ENCODE measurements around the gene ERFL. TPM values are rescaled to one million over a fixed set of nuclear protein-coding genes. Genes with fewer than 3 reads are reported as not detected.
"Not testable (repeated sequence)": the region's sequence is repeated elsewhere in the genome, so short reads cannot be mapped to it uniquely, and the experiment has no call there.

Gene ERFL
- total RNA-seq, 1 experiment from 2014 or later = not detected

DNA sequence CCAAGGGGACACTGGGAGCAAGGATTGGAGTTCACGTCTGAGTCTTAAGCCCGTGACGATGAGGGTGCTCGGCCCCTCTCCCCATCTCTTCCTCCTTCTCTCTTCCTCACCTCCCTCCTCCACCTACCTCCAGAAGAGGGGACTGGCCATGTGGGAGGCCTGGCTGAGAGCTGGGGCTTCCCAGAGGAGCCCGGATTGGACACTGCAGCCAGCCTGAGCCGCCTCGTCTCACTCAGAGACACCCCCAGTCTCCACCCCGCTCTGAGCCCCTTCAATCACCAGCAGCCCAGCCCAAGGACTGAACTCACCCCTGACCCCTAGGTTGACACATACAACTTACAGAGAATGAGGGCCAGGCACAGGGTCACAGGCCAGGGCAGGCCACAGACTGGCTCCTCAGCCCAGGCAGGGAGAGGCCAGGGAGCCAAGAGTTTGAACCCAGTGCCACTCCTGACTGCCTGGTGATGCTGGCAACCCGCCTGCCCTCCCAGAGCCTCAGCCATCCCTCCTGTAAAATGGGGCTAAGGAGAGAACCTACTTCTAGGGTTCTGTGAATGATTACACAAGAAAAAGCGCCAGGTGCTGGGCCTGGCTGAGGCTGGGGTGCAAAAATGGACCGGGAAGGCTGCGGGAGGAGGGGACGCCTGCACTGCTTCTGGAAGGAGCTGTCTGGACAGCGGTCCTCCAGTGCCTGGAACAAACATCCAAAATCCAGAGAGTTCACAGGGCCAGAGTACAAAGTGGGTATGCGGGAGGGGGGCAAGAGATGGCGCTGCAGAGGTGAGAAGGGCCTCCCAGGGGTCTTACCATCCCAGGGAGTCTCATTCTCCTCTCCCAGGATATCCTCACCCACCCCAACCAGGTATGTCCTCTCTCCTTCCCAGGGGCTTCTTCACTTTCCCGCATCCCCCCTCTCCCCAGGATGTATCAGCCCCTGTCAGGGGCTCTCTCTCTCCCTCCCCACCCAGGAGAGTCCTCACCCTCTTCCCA, 50.0 kb downstream of the ERFL start:
- no peak for DNase-seq (ENCODE audit: low read depth)

DNA sequence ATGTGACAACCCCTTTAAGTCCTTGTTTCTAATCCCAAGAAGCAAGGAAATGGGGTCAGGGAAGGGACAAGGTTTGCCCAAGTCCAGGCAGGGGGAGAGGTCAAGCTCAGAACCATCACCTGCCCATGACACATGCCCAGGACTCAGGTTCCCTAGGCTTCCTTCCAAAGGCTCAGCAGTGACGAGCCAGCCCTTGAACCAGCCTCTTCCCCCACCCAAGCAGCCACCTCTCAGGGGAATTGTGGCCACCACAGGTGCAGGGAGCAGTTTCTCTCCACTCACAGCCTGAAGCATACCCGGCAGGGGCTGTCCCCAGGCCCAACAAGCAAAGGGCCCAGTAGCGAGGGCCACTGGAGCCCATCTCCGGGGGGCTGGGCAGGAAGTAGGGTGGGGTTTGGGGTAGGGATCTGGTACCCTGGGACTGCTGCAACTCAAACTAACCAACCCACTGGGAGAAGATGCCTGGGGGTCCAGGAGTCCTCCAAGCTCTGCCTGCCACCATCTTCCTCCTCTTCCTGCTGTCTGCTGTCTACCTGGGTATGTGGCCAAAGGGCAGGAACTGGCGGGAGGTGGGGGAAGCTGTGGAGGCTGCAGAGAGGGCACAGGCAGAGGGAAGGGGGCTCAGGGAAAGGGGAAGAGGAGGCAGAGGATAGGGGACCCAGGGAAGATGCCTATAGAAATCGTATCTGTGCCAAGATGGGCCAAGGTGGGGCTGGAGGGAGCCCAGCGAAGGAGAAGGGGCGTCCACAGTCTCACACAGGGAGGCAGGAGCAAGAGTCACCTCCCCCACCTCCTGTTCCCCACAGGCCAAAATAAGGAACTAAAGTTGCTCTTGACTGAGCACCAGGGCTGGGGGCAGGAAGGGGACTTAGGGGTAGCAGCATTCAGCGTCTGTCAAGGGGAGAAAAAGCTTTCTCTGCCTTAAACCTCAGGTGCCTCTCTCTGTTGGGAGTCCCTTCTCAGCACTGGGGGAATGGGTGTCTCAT, 51.1 kb downstream of the ERFL start, which contains the start of gene CD79A:
TSS of gene CD79A (plus strand) at position 433 of the 986 bp plus-strand sequence. CDS start at position 459, 26 bp downstream.
- DNase-seq (ENCODE audit: low read depth) = no peak

DNA sequence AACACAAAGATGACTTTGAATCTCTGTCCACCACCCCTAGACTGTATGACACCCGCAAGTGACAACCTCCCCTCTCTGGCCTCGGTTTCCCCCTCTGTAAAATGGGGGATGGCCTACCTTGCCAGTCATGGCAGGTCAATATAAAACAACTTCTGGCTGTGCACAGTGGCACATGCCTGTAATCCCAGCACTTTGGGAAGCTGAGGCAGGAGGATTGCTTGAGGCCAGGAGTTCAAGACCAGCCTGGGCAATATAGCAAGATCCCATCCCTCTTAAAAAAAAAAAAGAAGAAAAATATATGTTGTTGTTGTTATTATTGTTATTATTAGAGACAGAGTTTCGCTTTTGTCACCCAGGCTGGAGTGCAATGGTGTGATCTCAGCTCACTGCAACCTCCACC, 52.3 kb downstream of the ERFL start:
- DNase-seq (ENCODE audit: low read depth) = not testable (repeated sequence)

DNA sequence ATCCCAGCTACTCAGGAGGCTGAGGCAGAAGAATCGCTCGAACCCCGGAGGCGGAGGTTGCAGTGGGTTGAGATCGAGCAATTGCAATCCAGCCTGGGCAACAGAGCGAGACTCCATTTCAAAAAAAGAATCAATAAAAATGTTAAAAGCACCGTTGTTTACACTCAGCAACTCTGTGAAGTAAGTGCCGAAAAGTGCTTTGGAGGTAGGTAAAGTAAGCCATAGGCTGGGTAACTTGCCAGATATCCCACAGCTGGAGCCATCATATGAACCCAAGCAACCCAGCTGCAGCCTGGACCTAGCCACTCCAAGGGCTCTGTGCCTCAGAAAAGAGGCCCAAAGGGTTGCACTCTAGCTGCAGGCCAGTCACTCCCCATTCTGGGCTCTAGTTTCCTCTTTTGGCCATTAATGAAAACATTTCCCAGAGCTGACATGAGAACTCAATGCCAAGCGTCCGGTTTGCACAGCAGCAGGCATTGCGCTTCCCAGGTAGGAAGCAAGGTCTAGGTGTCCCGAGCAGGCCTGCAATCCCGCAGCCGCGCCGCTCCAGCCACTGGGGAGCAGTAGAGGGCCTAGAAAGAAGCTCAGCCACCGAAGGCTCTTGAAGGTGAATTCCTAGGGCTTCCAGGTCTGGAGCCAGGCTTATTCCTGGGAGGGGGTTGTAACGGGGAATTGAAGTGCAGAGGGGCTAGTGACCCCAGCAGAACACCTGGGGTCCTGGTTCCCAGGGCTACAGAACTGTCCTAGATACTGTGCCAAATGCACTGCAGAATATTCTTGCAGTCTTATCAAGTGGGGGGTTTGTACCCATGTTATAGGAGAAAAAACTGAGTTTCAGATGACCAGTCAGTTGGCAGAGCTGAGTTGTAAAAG, 55.2 kb downstream of the ERFL start:
- peak; percentile 57 for DNase-seq (ENCODE audit: low read depth)

DNA sequence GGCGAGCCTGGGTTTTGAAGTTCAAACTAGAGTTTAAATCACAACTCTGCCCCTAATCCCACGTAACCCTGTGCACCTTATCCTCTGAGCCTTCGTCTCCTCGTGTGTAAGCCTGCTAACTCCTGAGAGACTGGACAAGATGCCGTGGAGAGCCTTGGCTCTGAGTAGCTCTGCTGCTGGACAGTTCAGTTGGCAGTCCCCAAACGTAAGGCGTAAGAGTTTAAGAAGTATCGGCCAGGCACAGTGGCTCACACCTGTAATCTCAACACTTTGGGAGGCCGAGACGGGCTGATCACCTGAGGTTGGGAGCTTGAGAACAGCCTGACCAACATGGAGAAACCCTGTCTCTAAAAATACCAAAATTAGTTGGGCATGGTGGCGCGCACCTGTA, 55.9 kb downstream of the ERFL start:
- no peak for DNase-seq (ENCODE audit: low read depth)

DNA sequence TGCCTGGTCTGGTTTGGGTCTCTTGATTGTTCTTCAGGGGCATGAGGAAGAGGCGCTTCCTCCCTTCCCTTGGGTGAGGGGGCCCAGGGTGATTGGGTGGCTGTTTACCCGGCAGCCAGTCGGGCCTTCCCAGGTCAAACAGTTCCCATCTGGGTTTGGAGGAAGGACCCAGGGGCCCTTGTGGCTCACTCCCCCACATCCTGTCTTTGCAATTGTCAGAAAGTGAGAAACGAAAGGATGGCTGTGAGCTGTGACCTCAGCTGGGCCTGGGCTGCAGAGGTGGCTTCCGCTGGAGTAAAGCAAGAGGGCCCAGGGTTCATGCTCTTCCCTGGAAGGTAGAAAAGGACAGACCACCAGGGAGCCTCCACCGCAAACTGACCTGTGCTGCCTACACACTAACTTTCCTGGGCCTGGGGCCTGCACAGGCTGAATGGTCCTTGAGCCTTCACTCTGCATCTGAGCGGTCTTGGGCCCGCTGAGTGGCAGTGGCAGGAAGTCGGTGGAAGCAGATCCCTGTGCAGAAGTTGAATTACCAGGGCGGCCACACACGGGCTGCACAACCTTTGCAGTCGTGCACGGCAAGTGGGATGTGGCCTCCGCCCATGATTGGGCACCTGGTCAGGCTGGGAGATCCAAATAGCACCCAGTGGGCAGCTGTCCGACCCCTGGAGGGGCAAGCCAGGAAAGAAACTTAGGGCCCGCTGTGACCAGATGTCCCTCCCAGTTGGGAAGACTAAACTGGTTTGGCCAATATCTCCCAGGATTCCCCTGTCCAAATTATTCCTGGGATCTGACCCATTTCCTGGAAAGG, 56.5 kb downstream of the ERFL start:
- DNase-seq (ENCODE audit: low read depth) = no peak

DNA sequence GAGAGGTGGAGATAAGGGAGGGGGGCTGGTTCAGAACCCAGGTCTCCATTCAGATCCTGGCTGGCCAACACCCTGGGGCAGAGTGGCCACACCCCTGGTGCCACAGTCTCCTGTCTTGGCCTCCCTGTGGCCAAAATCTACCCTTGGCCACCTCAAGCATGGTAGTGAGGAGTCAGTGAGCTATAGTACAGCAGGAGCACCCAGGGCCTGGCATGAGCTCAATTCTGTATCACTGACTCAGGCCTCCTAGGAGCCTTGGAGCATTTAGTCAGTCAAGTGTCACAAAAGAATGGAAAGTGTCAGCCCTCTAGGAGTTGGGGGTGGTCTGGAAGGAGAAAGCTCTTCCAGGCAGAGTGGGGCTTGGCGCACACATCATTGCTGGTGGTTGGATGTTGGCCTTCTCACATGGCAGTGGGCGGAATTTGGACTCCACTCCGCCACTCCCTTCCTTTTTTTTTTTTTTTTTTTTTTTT, 57.8 kb downstream of the ERFL start:
- DNase-seq (ENCODE audit: low read depth) = no peak

DNA sequence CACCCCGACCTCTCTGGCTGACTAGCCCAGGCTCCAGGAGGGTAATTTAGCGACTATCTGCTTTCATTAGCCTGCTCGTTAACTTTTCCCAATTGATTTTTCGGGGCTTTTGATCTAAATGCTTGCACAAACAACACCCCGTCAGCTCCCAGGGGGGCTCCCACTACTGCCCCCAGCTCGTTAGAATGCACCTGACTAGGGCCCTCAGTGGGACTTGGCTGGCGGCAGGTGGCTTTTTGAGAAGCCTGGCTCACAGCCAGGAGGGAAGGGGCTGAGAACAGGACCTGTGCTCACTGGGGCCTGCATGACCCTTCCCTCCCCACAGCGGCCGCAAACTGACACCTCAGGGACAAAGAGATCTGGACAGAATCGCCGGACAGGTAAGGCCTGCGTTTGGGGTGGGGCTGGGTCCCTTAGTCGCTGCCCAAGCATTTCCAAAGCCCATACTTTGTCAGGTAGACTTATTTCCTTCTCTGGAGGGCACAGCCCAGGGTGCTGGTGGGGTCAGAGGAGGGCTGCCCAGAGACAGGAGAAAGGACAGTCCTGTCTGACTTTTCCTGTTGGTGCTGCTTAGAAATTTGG, 58.8 kb downstream of the ERFL start:
- no peak for DNase-seq (ENCODE audit: low read depth)

DNA sequence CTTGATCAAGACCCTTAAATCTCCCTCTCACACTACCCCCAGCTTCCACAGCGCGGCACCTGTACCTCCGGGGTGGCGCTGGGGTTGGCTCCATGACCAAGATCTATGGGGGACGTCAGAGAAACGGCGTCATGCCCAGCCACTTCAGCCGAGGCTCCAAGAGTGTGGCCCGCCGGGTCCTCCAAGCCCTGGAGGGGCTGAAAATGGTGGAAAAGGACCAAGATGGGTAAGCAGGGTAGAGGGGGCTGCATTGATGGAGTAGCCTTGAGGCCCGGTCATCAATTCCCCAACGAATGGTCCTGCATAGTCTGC, 59.3 kb downstream of the ERFL start:
- no peak for DNase-seq (ENCODE audit: low read depth)

DNA sequence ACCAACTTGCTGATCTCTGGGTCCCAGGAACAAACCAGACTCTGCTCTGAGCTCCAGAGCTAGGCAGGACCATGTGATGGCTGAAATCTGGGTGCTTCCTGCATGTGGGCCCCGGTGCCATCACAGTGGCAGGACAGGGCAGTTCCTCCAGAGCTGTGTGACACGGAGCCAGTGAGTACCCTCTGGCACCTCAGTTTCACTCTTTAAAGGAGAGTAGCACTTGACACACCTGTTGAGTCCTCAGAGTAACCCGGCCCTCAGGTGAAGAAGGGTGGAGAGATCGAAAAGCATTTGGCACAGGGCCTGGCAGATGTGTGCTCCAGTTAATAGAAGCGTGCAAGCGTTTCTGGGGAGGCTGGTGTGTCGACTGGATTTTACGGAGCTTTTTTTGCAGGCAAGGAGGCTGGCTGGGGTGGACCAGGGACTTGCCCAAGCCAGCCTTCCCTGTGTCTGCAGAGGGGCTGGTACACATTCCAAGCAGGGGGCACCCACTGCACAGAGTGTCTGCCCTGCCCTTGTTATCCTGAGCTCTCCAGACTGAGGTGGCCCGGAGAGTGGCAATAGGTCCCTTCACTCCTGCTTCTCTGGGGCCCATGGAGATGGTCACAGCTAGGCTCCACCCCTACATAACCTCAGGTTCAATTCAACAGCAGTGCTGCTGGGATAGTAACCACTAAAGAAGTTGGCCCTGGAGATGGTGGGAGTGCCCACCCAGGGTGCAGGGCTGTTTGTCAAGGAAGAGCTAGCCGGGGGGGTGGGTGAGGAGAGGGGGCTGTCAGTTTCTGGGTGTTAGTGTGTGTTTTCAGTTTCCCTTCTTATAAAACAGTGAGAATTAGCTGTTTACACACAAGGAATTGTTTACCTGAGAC, 59.9 kb downstream of the ERFL start:
- no peak for DNase-seq (ENCODE audit: low read depth)

DNA sequence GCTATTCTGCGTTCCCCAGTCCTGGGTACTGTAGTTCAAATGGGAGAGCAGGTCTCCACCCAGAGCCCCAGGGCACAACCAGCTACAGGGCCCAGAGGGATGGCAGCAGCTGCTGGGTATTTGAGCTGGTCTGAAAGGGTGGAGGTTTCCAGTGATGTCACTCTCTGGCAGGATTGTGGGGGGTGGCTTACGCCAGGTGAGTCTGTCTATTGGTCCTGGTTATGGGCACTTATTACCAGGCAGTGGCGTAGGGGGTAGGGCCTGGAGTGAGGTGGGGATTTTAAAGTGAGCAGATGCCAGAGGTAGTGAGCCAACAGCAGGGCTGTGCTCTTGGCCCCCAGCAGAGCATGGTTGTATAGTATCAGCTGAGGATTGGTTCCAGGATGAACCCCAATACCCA, 62.0 kb downstream of the ERFL start:
- DNase-seq (ENCODE audit: low read depth) = no peak

DNA sequence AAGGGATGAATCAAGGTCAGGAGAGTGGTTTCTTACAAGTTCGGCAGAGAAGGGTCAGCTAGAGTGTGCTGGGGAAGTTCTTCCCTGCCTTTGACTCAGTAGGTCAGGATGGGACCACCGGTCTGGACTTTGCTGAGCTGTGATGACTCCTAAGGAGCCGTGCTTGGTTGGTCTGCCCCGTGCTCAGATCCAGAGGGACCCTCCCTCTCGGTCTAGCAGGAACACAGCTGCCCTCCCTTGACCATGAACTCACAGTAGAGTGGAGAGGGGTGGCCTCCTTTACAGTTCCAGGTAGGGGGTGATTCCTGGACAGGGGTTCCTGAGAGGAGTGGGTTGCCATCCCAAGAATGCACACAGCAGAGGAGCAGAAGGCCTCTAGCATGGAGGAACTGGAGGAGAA, 63.9 kb downstream of the ERFL start:
- no peak for DNase-seq (ENCODE audit: low read depth)

DNA sequence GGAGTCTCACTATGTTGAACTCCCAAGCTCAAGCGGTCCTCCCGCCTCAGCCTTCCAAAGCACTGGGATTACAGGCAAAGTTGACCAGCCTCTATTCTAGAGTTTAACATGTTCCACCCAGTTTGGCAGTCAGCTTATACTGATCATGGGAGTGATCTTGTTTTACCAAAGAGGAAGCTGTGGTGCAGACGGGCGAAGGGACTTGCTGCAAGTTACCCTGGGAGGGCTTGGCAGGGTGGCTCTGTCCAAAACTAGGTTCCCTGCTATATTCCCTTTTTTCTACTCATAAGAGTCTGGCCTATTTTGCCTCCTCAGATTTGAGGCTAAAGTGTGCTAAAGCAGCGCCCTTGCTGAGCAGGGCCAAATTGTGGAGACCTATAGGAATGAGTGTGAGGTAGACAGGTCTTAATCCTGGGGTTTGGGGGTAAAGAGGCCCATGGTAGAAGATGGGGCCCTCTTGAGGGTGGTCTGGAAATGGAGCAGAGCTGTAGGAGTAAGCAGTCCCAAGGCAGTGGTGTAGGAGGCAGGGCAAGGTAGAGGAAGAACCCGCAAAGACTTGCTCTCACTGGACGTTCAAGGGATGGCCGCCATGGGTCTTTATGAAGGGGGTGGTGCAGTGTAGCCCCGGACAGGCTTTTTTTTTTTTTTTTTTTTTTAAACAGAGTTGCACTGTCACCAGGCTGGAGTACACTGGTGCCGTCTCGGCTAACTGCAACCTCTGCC, 64.9 kb downstream of the ERFL start:
- DNase-seq (ENCODE audit: low read depth) = no peak

DNA sequence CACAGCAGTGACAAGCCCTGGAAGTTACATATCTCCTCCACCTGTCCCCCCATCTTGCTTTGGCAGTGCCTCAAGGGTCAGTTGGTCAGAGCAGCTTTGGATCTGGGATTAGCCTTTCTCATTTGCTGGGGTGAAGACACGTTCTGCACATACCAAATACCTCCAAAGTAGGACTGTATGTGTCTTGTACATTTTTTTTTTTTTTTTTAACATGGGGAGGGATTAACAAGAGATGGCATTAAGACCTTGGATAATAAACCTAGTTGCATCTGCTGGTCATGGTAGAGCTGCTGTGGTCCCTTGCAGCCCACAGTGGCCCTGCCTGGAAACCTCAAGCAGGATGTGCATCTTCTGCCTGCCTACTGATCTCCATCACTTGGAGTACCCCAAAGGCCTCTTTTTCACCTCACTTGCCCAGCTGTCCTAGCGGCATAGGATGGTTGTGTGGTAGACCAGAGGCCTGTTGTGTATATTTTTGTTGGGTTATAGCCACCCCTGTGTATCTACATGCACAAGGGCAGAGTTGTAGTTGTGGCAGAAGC, 65.7 kb downstream of the ERFL start:
- DNase-seq (ENCODE audit: low read depth) = no peak

DNA sequence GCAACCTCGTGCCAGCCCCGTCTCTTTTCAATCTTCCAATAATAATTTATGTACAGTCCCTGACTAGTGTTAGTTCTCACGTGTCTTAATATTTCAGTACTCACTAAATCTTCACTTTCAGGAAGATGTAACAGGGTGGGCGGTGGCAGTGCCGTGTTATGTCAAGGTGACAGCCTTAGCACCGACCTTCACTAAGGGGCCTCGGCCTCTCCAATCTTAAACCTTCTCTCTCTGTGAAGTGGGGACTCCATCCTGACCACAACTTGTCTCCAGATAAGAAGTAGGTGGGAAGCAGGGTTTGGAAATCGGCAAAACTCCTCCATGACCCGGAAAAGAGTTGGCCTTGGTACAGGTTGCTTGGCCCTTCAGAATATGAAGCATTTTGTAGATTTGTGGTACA, 66.4 kb downstream of the ERFL start:
- no peak for DNase-seq (ENCODE audit: low read depth)

DNA sequence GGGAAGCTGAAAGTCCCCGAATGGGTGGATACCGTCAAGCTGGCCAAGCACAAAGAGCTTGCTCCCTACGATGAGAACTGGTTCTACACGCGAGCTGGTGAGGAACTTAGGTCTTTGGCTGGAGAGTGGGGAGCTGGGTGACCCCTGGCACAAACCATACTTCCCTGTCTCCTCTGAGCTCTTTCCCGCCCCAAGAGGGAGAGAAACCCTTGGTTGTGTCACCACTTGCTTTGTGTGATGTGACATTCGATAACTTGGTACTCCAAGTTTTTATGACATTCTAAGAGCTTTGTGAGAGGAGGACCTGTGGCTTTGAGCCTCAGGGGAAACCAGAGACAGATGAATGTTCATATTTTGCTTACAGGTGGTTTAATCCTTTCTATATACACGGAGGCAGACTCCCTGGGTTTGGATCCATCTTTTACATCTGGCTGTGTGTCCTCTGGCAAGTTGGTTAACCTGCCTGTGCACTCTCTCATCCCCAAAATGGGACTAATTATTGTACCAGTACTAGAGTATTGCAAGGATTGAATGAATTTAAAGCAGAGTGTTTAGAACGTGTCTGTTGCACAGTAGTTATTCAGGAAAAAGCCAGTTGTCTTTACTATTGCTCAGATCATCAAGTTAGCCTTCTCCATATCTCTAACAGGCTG, 67.0 kb downstream of the ERFL start:
- no peak for DNase-seq (ENCODE audit: low read depth)

DNA sequence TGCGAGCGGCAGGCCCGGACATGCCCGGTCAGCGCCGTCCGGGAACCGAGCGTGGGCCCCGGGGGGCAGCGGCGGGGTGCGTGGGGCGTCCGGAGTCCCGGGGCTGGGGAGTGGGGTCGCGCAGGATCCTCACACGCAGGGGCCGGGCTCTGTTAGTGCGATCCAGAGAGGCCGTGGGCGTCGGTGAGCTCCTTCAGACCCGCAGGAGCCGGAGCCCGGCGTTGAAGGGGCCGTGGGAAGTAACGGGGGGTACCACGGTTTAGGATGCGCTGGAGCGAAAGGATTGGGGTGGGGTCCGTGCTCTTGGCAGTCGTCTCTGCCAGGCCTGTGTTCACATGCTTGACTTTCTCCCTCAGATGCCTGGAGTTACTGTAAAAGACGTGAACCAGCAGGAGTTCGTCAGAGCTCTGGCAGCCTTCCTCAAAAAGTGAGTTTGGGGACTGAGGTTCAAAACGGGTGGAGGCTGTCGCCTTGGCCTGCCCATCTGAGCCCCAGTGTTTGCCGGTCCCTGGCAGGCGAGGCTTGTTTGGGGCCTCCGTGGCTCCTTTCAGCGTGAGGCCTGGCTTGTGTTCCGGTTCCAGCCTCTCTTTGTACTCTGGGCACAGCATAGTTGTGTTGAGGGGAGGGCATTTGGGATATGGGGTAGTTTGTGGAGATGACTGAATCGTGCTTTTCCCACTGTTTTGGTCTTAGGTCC, 67.7 kb downstream of the ERFL start:
- no peak for DNase-seq (ENCODE audit: low read depth)

Data from LHCN-M2 (cell line).